Putamen (tissue), 1 donor: ENCODE results near the gene ARPP21.

ENCODE experiments used
- DNase-seq: peaks from one replicate; pipeline ENCODE4 v3.0.0-alpha.2; 2016; ENCODE audit warnings: low spot score

The ARPP21 gene

GRCh38 chr3:35675621-35676020 lies 36.3 kb downstream of the ARPP21 start:
- no peak for DNase-seq

GRCh38 chr3:35677797-35678196 lies 38.5 kb downstream of the ARPP21 start:
- DNase-seq: no peak

GRCh38 chr3:35678643-35679161 lies 39.4 kb downstream of the ARPP21 start:
- no peak for DNase-seq

GRCh38 chr3:35679409-35680080 lies 40.2 kb downstream of the ARPP21 start:
- peak; percentile 79 for DNase-seq

- DNase-seq: no peak
Measured at GRCh38 chr3:35680866-35681650, 41.7 kb downstream of the ARPP21 start.

GRCh38 chr3:35685153-35685552 lies 45.8 kb downstream of the ARPP21 start:
- no peak for DNase-seq

GRCh38 chr3:35688826-35689225 lies 49.5 kb downstream of the ARPP21 start:
- no peak for DNase-seq

GRCh38 chr3:35690271-35690670 lies 50.9 kb downstream of the ARPP21 start:
- no peak for DNase-seq

GRCh38 chr3:35705904-35706303 lies 66.6 kb downstream of the ARPP21 start:
- no peak for DNase-seq

GRCh38 chr3:35707904-35708303 lies 68.6 kb downstream of the ARPP21 start:
- DNase-seq: peak; percentile 68

- DNase-seq: no peak
Measured at GRCh38 chr3:35708394-35709271, 69.3 kb downstream of the ARPP21 start.

GRCh38 chr3:35709691-35710090 lies 70.4 kb downstream of the ARPP21 start:
- no peak for DNase-seq

- DNase-seq: no peak
Measured at GRCh38 chr3:35710554-35710953, 71.2 kb downstream of the ARPP21 start.

- no peak for DNase-seq
Measured at GRCh38 chr3:35718921-35719320, 79.6 kb downstream of the ARPP21 start.

- DNase-seq: no peak
Measured at GRCh38 chr3:35721628-35722027, 82.3 kb downstream of the ARPP21 start.

GRCh38 chr3:35722902-35723301 lies 83.6 kb downstream of the ARPP21 start:
- DNase-seq: no peak

- peak; percentile 58 for DNase-seq
Measured at GRCh38 chr3:35723480-35724097, 84.3 kb downstream of the ARPP21 start.

GRCh38 chr3:35724106-35724505 lies 84.8 kb downstream of the ARPP21 start:
- no peak for DNase-seq

- DNase-seq: no peak
Measured at GRCh38 chr3:35727179-35727578, 87.9 kb downstream of the ARPP21 start.

- DNase-seq: no peak
Measured at GRCh38 chr3:35733341-35733740, 94.0 kb downstream of the ARPP21 start.

GRCh38 chr3:35733864-35734263 lies 94.5 kb downstream of the ARPP21 start:
- no peak for DNase-seq

GRCh38 chr3:35737080-35737479 lies 97.8 kb downstream of the ARPP21 start:
- no peak for DNase-seq
